ENCODE data around the gene PSMD1. TPM values are rescaled to one million over a fixed set of nuclear protein-coding genes. Genes with fewer than 3 reads are reported as not detected.
A peak's percentile ranks its signal among the peaks of the same experiment; 100 is the strongest.

PSMD1 gene
- total and polyA plus RNA-seq, 2 experiments from 2014 or later = 148 to 177 TPM

- no peak for TF ChIP-seq ZNF462 (CRISPR knock-in tag; IDR thresholded peaks at IDR 0.05)
- TF ChIP-seq REST (IDR thresholded peaks at IDR 0.05; ENCODE audit: unreplicated experiment) = no peak
- TF ChIP-seq JUNB (IDR thresholded peaks at IDR 0.05; ENCODE audit: unreplicated experiment) = no peak
Measured at GRCh38 chr2:231204581-231204980, 147.9 kb downstream of the PSMD1 start (continued).

GRCh38 chr2:231207734-231208133, 151.1 kb downstream of the PSMD1 start:
- peaks cover 15% of the 10 kb centered on the region for H3K36me3 ChIP-seq (ENCODE audit: insufficient read depth)
- peaks cover 32% of the 10 kb centered on the region for H3K36me3 Mint-ChIP-seq (ENCODE audit: low read depth)
- peaks cover 7% of the 10 kb centered on the region for H3K9me3 Mint-ChIP-seq
- no peaks in the 10 kb centered on the region for H3K27me3 ChIP-seq (ENCODE audit: insufficient read depth)
- peak overlapping the region; percentile 56; the same call in 1 of the 2 replicates for H3K27ac ChIP-seq (ENCODE audit: low read depth)
- DNase-seq (ENCODE audit: low spot score) (no peak), ATAC-seq (no peak)
- H3K4me3 Mint-ChIP-seq = no peak overlapping the region
- H4K20me1 ChIP-seq (replicated peaks; ENCODE audit: insufficient read depth) = no peaks in the 10 kb centered on the region; the same call in 1 of the 2 replicates
- no peaks in the 10 kb centered on the region for H3K4me1 Mint-ChIP-seq
- no peak overlapping the region for H3K4me2 ChIP-seq
- H3K79me2 ChIP-seq (replicated peaks; ENCODE audit: insufficient read depth) = peaks cover 13% of the 10 kb centered on the region; the same call in 1 of the 2 replicates
- no peaks in the 10 kb centered on the region for H3K9me2 ChIP-seq (ENCODE audit: insufficient read depth)
- H3K4me1 ChIP-seq (ENCODE audit: insufficient read depth) = no peaks in the 10 kb centered on the region
- H3K4me3 ChIP-seq = no peak overlapping the region
- no peaks in the 10 kb centered on the region for H3K27me3 Mint-ChIP-seq (ENCODE audit: insufficient read depth, low read depth, poor library complexity)
- no peaks in the 10 kb centered on the region for H3F3A ChIP-seq (replicated peaks; ENCODE audit: low read depth)
- no peak overlapping the region for H2AFZ ChIP-seq
- H3K27ac Mint-ChIP-seq = no peak overlapping the region
- no peak for TF ChIP-seq ZNF331 (CRISPR knock-in tag; IDR thresholded peaks at IDR 0.05; ENCODE audit: low read depth)
- no peak for TF ChIP-seq REST (IDR thresholded peaks at IDR 0.05; ENCODE audit: unreplicated experiment)
- TF ChIP-seq CREB1 (CRISPR knock-in tag; IDR thresholded peaks at IDR 0.05; ENCODE audit: low read depth) = no peak
- TF ChIP-seq EZH2 (IDR thresholded peaks at IDR 0.05; ENCODE audit: low read depth, unreplicated experiment) = no peak
- no peak for TF ChIP-seq CTCF (conservative IDR thresholded peaks at IDR 0.05; ENCODE audit: low read depth in 2 of 2)

All from GM23338 (cell line).